COLO668 (cell line): ENCODE results near the gene RNASEH1.
"Not testable (repeated sequence)": the region's sequence is repeated elsewhere in the genome, so short reads cannot be mapped to it uniquely, and the experiment has no call there.

Experiments used
- DNase-seq: peaks from one replicate; lab custom pipeline; 2025; ENCODE audit not compliant: unreplicated experiment; lab: John Stamatoyannopoulos, UW

The RNASEH1 gene

DNA sequence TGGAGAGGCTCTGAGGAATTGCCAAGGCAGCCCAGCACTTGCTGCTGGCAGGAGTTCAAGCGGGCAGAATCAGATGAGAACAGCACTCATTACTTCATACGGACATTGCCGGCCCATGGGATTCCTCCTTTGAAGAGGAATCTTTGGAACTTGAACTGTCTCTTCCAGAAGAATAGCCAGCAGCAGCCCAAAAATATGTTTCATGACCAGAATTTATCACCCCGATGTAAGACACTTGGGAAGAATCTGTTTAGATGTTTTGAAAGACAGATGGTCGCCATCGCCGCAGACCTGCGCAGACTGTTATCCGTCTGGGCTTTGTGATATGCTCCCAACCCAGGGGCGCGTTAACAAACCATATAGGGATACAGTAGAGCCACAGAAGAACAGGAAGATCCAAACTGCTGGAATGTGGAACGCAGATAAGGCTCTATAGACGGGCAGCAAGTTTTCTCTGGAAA, 35.1 kb downstream of the RNASEH1 start:
- DNase-seq, result no peak

- no peak for DNase-seq
These were observed 37.5 kb downstream of the RNASEH1 start for GRCh38 chr2:3520591-3520990.

- DNase-seq, result peak; percentile 83
These were observed 38.6 kb downstream of the RNASEH1 start, which contains the start of gene ADI1 for GRCh38 chr2:3519255-3520205. Gene ADI1 (minus strand): TSS chr2:3519531. CDS start chr2:3519487, 44 bp downstream.

DNA sequence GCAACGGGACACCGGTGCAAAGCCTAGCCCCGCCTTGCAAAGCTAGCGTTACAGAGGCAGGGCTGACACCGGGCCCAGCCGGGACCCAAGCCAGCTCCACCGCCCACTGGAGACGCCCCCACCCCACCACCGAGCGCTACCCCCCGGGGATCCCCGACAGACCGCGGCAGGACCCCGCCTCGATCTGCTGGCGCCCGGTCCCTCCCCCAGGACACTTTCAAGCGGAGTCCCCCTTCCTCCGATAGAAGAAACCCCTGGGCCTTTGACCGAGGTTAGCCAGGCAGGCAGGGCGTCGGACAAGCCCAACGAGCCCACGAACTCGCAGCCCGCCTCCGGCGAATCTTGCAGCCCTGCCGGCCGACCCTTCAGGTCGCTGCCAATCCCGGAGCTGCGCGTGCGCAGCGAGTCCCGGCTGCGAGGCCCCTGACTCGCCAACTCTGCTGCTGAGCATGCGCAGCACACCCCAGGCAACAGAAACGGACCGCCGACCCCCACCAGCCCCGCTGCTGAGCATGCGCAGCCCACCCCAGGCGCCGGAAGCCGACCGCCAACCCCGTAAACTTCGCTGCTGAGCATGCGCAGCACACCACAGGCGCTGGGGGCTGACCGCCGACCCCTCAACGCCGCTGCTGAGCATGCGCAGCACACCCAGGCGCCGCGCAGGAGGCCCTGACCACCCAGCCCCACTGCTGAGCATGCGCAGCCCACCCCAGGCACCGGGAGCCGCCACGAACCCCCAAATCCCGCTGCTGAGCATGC, 39.5 kb downstream of the RNASEH1 start:
- DNase-seq, result peak; percentile 97

DNA sequence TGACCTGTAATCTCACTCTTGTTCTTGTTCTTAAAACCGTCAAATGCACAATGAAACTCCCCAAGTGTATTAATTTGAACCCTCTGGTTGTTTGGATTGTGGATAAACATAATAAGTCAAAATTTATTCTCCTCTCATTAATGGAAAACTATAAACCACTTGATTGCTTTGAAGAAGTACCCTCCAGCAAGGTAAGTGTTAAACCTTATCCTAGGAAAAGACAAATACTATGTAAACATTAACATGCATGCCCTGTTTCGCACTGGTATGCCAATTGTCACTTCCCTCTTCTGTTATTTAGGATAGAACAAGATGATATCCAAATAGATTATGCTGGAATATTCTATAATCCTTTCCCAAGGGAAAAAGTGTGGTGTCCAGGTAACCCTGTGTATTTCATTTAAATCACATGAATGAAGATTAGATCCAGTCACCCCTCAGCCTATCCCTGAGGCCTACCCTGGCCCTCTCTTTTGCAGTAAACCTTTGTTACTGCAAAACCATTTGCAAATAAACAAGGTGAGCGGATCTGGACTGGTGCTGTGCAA, 40.1 kb downstream of the RNASEH1 start:
- no peak for DNase-seq

DNA sequence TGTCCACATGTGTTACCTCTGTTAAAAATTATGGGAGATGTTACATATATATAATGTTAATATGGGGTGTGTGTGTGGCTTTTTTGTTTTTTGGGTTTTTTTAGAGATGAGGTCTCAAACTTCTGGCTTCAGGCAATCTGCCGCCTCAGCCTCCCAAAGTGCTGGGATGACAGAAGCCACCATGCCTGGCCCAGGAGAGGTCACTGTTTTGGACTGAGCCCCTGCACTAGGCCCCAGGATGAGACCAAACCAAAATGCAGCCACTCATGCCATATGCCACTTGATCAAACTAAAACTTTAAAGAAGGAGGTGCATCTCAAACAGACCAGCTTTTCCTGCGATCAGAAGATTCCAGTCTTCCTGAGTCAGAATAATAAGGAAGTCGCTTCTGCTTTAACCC, 41.3 kb downstream of the RNASEH1 start:
- DNase-seq, result no peak

- not testable (repeated sequence) for DNase-seq
These were observed 42.7 kb downstream of the RNASEH1 start for GRCh38 chr2:3515438-3515837.

GRCh38 chr2:3513026-3513810, 44.9 kb downstream of the RNASEH1 start:
- no peak for DNase-seq

DNA sequence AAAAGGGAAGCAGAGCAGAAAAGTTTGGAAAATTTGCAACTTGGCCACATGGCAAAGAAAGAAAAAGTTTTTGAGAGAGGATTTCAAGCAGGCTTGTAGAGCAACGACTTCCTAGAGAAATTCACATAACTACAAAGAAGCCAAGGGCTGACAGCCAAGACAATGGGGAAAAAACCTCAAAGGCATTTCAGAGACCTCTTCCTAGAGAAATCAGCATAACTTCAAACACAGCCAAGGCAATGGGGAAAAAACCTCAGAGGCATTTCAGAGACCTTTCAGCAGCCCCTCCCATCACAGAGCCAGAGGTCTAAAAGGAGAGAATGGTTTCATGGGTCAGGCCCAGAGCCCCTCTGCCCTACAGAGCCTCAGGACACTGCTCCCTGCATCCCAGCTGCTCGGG, 46.0 kb downstream of the RNASEH1 start:
- no peak for DNase-seq

DNA sequence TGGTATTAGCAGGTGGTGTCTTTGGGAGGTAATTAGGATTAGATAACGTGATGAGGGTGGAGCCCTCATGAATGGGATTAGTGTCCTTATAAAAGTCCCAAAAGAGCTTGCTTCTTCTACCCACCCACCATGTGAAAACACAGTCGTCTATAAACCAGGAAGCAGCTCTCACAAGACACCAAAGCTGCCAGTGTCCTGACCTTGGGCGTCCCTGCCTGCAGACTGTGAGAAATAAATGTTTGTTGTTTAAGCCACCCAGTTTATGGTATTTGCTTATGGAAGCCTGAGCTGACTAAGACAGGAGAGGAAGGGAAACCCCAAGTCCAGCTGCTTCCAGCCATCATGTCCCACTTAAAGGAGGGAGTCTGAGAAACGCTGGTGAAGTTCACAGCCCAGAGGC, 52.4 kb downstream of the RNASEH1 start:
- peak; percentile 36 for DNase-seq

GRCh38 chr2:3504741-3505140, 53.4 kb downstream of the RNASEH1 start:
- DNase-seq, result peak; percentile 66

DNA sequence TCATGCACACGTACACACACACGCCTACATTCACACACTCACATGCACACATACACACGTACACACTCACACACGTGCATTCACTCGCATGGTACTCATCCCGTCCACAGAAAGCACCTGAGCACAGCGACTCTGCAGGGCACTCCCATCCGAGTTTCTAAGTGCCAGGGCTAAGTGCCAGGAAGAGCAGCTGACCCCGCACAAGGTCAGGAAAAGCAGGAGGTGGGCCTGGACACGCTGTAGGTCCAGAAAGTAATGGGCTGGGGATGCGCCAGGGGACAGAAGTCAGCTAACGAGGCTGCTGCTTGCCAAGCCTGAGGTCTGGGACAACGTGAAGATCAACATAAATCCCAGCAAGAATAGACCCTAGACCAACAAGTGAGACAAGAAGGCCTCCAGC, 54.6 kb downstream of the RNASEH1 start:
- DNase-seq, result no peak

GRCh38 chr2:3503046-3503445, 55.1 kb downstream of the RNASEH1 start:
- DNase-seq, result no peak

- DNase-seq, result no peak
These were observed 57.7 kb downstream of the RNASEH1 start for GRCh38 chr2:3500326-3500899.

- no peak for DNase-seq
These were observed 59.2 kb downstream of the RNASEH1 start for GRCh38 chr2:3498783-3499394.

GRCh38 chr2:3496708-3497080, 61.4 kb downstream of the RNASEH1 start:
- DNase-seq, result not testable (repeated sequence)
